H1 (cell line): ENCODE measurements around the gene LRRC61.

Experiments
- CREB1 ChIP-seq: IDR thresholded peaks from 2 replicates; pipeline ENCODE4 v1.6.1; 2012; ENCODE audit warnings: inconsistent platforms
- EP300 ChIP-seq, 2 experiments: IDR thresholded peaks; 1 replicate in 1 of 2; 2 replicates in 1 of 2; pipeline ENCODE4 v1.6.1; 2011 to 2012; ENCODE audit warnings: low read depth in 2 of 2, low read length in 2 of 2, mild to moderate bottlenecking in 2 of 2, borderline replicate concordance in 1 of 2, inconsistent platforms in 1 of 2, moderate library complexity in 1 of 2
- EZH2 ChIP-seq: fragments of 200-600 bp; sonication (generic); IDR thresholded peaks from 2 replicates; pipeline ENCODE4 v1.7.1; 2012; ENCODE audit warnings: low read depth, mild to moderate bottlenecking, moderate library complexity, low read length, inconsistent platforms; ENCODE audit not compliant: severe bottlenecking
- MAFK ChIP-seq: IDR thresholded peaks from 2 replicates; pipeline ENCODE4 v1.6.1; 2012; ENCODE audit warnings: low read depth, mild to moderate bottlenecking, improper control_type of control experiment, low read length
- RAD21 ChIP-seq, 2 experiments: IDR thresholded peaks in 1 of 2; conservative IDR thresholded peaks in 1 of 2; 2 replicates each; pipeline ENCODE4 v1.6.1; 2011; ENCODE audit warnings: low read depth in 2 of 2, low read length in 2 of 2, improper control_type of control experiment in 1 of 2, inconsistent platforms in 1 of 2, mild to moderate bottlenecking in 1 of 2, moderate library complexity in 1 of 2
- TAF1 ChIP-seq: IDR thresholded peaks from 2 replicates; pipeline ENCODE4 v1.6.1; 2011; ENCODE audit warnings: mild to moderate bottlenecking, low read depth, low read length
- TAF7 ChIP-seq: optimal IDR thresholded peaks from 2 replicates; pipeline ENCODE3; 2011; ENCODE audit warnings: low read depth, mild to moderate bottlenecking, inconsistent platforms, low read length, moderate library complexity, borderline replicate concordance
- TF ChIP-seq, protein P1 (sequence below): IDR thresholded peaks from 2 replicates; pipeline ENCODE4 v1.6.1; 2012; ENCODE audit warnings: inconsistent platforms
- TF ChIP-seq, protein P2 (sequence below), 3 experiments: IDR thresholded peaks; 1 replicate in 2 of 3; 2 replicates in 1 of 3; pipeline versions ENCODE4 v1.5.1 to v1.6.1; 2011; ENCODE audit warnings: low read length in 3 of 3, mild to moderate bottlenecking in 3 of 3, inconsistent platforms in 2 of 3, low read depth in 1 of 3, moderate library complexity in 1 of 3; ENCODE audit not compliant: insufficient read depth in 1 of 3; ENCODE audit errors: control extremely low read depth in 1 of 3
- TF ChIP-seq, protein P3 (sequence below): IDR thresholded peaks from 2 replicates; pipeline ENCODE4 v1.6.1; 2012; ENCODE audit warnings: low read length, inconsistent platforms

DNA sequence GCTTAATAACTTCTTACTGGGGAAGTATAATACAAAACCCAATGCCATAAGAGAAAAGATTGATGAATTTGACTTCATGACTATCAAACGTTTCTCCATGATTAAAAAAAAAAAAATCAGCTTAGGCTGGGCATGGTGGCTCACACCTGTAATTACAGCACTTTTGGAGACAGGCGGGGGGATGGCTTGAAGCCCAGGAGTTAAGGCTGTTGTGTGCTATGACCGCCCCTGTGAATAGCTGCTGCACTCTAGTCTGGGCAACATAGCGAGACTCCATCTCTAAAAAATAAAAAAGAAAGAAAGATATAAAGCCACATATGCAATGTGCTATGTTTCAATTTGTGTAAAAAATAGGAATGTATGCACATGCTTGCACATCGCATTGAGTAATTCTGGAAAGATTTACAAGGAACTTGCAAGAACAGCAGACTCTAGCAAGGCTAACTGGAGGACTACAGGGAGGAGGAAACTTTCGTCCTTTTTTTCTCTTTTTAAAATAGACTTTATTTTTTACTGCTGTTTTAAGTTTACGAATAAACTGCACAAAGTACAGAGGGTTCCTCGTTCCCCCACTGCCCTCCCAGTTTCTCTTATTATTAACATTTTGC lies 28.5 kb downstream of the LRRC61 start:
- TF ChIP-seq CREB1: no peak
- TF ChIP-seq, protein P1, sequence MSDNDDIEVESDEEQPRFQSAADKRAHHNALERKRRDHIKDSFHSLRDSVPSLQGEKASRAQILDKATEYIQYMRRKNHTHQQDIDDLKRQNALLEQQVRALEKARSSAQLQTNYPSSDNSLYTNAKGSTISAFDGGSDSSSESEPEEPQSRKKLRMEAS: no peak
- TF ChIP-seq, protein P2, sequence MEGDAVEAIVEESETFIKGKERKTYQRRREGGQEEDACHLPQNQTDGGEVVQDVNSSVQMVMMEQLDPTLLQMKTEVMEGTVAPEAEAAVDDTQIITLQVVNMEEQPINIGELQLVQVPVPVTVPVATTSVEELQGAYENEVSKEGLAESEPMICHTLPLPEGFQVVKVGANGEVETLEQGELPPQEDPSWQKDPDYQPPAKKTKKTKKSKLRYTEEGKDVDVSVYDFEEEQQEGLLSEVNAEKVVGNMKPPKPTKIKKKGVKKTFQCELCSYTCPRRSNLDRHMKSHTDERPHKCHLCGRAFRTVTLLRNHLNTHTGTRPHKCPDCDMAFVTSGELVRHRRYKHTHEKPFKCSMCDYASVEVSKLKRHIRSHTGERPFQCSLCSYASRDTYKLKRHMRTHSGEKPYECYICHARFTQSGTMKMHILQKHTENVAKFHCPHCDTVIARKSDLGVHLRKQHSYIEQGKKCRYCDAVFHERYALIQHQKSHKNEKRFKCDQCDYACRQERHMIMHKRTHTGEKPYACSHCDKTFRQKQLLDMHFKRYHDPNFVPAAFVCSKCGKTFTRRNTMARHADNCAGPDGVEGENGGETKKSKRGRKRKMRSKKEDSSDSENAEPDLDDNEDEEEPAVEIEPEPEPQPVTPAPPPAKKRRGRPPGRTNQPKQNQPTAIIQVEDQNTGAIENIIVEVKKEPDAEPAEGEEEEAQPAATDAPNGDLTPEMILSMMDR (IDR thresholded peaks at IDR 0.05; ENCODE audit: control extremely low read depth in 1 of 3, insufficient read depth in 1 of 3, low read depth in 1 of 3, low read length in 3 of 3): no peak
- TF ChIP-seq EP300 (IDR thresholded peaks at IDR 0.05; ENCODE audit: borderline replicate concordance in 1 of 2, low read depth in 2 of 2, low read length in 2 of 2): no peak
- no peak for TF ChIP-seq EZH2
- TF ChIP-seq, protein P3, sequence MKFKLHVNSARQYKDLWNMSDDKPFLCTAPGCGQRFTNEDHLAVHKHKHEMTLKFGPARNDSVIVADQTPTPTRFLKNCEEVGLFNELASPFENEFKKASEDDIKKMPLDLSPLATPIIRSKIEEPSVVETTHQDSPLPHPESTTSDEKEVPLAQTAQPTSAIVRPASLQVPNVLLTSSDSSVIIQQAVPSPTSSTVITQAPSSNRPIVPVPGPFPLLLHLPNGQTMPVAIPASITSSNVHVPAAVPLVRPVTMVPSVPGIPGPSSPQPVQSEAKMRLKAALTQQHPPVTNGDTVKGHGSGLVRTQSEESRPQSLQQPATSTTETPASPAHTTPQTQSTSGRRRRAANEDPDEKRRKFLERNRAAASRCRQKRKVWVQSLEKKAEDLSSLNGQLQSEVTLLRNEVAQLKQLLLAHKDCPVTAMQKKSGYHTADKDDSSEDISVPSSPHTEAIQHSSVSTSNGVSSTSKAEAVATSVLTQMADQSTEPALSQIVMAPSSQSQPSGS: no peak
- no peak for TF ChIP-seq TAF7
- no peak for TF ChIP-seq RAD21 (IDR thresholded peaks at IDR 0.05 in 1 of 2, conservative IDR thresholded peaks at IDR 0.05 in 1 of 2; ENCODE audit: low read depth in 2 of 2, low read length in 2 of 2)
- no peak for TF ChIP-seq MAFK
- TF ChIP-seq TAF1: no peak
